ENCODE results near the gene CCDC28A.

GRCh38 chr6:138785079-138785478 is 11.5 kb downstream of the CCDC28A start:
- TF ChIP-seq CTCF (IDR thresholded peaks at IDR 0.05) = no peak
- no peak for TF ChIP-seq POLR2A (IDR thresholded peaks at IDR 0.05)
